PC-3 (cell line): ENCODE results near the gene TSPAN11. TPM values are rescaled to one million over a fixed set of nuclear protein-coding genes. Genes with fewer than 3 reads are reported as not detected.
A peak's percentile ranks its signal among the peaks of the same experiment; 100 is the strongest.

Experiments used
- ATAC-seq: fragments of 200-7000 bp; cut with Tn5 transposase; 2 replicates; pipeline ENCODE4 v1.9.1; 2020; ENCODE audit warnings: mild to moderate bottlenecking, moderate library complexity
- BruUV-seq: library from RNA; stranded (reverse); fragments of 400-500 nt; replicated peaks from 2 replicates; lab custom pipeline; 2021; lab: Mats Ljungman, UMichigan
- CTCF ChIA-PET: fragments of 300-600 bp; sonication (Branson Sonifier 250); formaldehyde crosslinking; loops from one replicate; lab custom pipeline; 2022; ENCODE audit warnings: antibody characterized with exemption; lab: Charles Lee
- POLR2A ChIA-PET: fragments of 300-600 bp; sonication (Branson Sonifier 250); formaldehyde crosslinking; loops from one replicate; lab custom pipeline; 2022; ENCODE audit warnings: antibody characterized with exemption; ENCODE audit not compliant: unreplicated experiment; lab: Charles Lee
- DNase-seq: peaks from one replicate; pipeline ENCODE4 v3.0.0-alpha.2; 2015
- H2AFZ ChIP-seq: fragments of 300-600 bp; sonication (generic); 2 replicates; pipeline ENCODE4 v1.6.0; 2016; ENCODE audit warnings: antibody characterized with exemption, low read length
- H3F3A ChIP-seq: fragments of 300-600 bp; sonication (generic); one replicate; pipeline ENCODE4 v1.6.0; 2017; ENCODE audit warnings: antibody characterized with exemption, low read length, control low read depth, mild to moderate bottlenecking; ENCODE audit not compliant: unreplicated experiment
- H3K27ac ChIP-seq: fragments of 300-600 bp; sonication (generic); 2 replicates; pipeline ENCODE4 v1.5.1; 2016; ENCODE audit warnings: mild to moderate bottlenecking, low read length
- H3K27me3 ChIP-seq: fragments of 300-600 bp; sonication (generic); 2 replicates; pipeline ENCODE4 v1.6.1; 2016; ENCODE audit warnings: low read length, mixed read lengths
- H3K36me3 ChIP-seq: fragments of 300-600 bp; sonication (generic); 2 replicates; pipeline ENCODE4 v1.6.1; 2016; ENCODE audit warnings: low read depth, mixed run types, low read length, mixed read lengths
- H3K4me1 ChIP-seq: fragments of 300-600 bp; sonication (generic); 2 replicates; pipeline ENCODE4 v1.5.1; 2016; ENCODE audit warnings: low read length; ENCODE audit not compliant: insufficient read depth
- H3K4me2 ChIP-seq: fragments of 300-600 bp; sonication (generic); 2 replicates; pipeline ENCODE4 v1.6.0; 2016; ENCODE audit warnings: low read length
- H3K4me3 ChIP-seq: fragments of 300-600 bp; sonication (generic); 2 replicates; pipeline ENCODE4 v1.5.1; 2016; ENCODE audit warnings: mild to moderate bottlenecking, low read length, mixed read lengths
- H3K79me2 ChIP-seq: fragments of 300-600 bp; sonication (generic); 2 replicates; pipeline ENCODE4 v1.6.1; 2017; ENCODE audit warnings: low read length, mixed read lengths
- H3K9ac ChIP-seq: fragments of 300-600 bp; sonication (generic); 2 replicates; pipeline ENCODE4 v1.6.0; 2016; ENCODE audit warnings: mild to moderate bottlenecking, low read length
- H3K9me2 ChIP-seq: fragments of 300-600 bp; sonication (generic); replicated peaks from 2 replicates; pipeline ENCODE4 v1.6.1; 2016; ENCODE audit warnings: mixed run types, low read length, mixed read lengths
- H3K9me3 ChIP-seq: fragments of 300-600 bp; sonication (generic); 2 replicates; pipeline ENCODE4 v1.6.1; 2016; ENCODE audit warnings: low read length, mixed read lengths
- H4K20me1 ChIP-seq: fragments of 300-600 bp; sonication (generic); 2 replicates; pipeline ENCODE4 v1.6.1; 2016; ENCODE audit warnings: low read length, mixed read lengths
- EZH2 ChIP-seq: fragments of 300-600 bp; sonication (generic); IDR thresholded peaks from one replicate; pipeline ENCODE4 v1.6.1; 2017; ENCODE audit warnings: antibody characterized with exemption, mild to moderate bottlenecking, low read length; ENCODE audit not compliant: unreplicated experiment
- EZH2phosphoT487 ChIP-seq: fragments of 300-600 bp; sonication (generic); IDR thresholded peaks from 2 replicates; pipeline ENCODE4 v1.6.1; 2018; ENCODE audit warnings: mild to moderate bottlenecking, antibody characterized with exemption, low read length, borderline replicate concordance
- intact Hi-C: fragments of 100-400 bp; cut with micrococcal nuclease; formaldehyde crosslinking; loops from 2 replicates; pipeline ENCODE4 v1.9.0; 2023
- total RNA-seq: library from RNA; depleted of rRNA; stranded (reverse); fragments of >200 nt; gene quantifications from 2 replicates; pipeline ENCODE4 v1.2.3, GENCODE V29; 2014
- TF ChIP-seq, protein P1 (sequence below): fragments of 300-600 bp; sonication (generic); conservative IDR thresholded peaks from 2 replicates; pipeline ENCODE4 v1.5.1; 2017; ENCODE audit warnings: antibody characterized with exemption, low read depth, mild to moderate bottlenecking, low read length

The TSPAN11 gene
- total RNA-seq, 1 experiment from 2014 or later = not detected

DNA sequence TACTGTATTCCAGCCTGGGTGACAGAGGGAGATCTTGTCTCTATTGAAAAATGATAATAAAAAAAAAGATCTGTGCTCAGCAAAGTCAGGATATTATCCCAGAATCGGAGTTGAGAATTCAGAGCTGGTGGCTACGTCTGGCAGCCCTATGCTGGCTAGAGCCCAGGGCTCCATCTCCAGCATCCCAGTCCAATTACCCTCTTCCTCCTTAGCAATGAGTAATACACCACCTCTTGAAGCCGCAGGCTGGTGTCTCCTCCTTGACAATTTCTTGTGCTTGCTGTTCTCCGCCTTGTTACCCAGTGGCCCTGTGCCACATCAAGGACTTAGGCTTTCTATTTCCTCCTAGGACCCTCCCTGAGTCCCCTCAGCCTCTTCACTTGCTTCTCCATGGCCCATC, 108.7 kb downstream of the TSPAN11 start:
- H4K20me1 ChIP-seq = no peaks in the 10 kb centered on the region
- no peaks in the 10 kb centered on the region for H3F3A ChIP-seq
- H3K9me3 ChIP-seq = no peaks in the 10 kb centered on the region
- H3K36me3 ChIP-seq = no peaks in the 10 kb centered on the region
- no peak overlapping the region for H3K4me3 ChIP-seq
- H2AFZ ChIP-seq = no peak overlapping the region
- BruUV-seq = no TSS peak
- H3K4me2 ChIP-seq = no peak overlapping the region
- peak overlapping the region; percentile 82; the same call in 1 of the 2 replicates for H3K27ac ChIP-seq
- H3K79me2 ChIP-seq = no peaks in the 10 kb centered on the region
- CTCF ChIA-PET = no interaction called here
- H3K27me3 ChIP-seq = no peaks in the 10 kb centered on the region
- peaks cover 47% of the 10 kb centered on the region for H3K4me1 ChIP-seq
- no peak for ATAC-seq
- POLR2A ChIA-PET = no interaction called here
- TF ChIP-seq EZH2 (no peak), EZH2phosphoT487 (no peak)
- TF ChIP-seq, protein P1, sequence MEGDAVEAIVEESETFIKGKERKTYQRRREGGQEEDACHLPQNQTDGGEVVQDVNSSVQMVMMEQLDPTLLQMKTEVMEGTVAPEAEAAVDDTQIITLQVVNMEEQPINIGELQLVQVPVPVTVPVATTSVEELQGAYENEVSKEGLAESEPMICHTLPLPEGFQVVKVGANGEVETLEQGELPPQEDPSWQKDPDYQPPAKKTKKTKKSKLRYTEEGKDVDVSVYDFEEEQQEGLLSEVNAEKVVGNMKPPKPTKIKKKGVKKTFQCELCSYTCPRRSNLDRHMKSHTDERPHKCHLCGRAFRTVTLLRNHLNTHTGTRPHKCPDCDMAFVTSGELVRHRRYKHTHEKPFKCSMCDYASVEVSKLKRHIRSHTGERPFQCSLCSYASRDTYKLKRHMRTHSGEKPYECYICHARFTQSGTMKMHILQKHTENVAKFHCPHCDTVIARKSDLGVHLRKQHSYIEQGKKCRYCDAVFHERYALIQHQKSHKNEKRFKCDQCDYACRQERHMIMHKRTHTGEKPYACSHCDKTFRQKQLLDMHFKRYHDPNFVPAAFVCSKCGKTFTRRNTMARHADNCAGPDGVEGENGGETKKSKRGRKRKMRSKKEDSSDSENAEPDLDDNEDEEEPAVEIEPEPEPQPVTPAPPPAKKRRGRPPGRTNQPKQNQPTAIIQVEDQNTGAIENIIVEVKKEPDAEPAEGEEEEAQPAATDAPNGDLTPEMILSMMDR = no peak
- no peaks in the 10 kb centered on the region for H3K9me2 ChIP-seq
- no peak for DNase-seq
- intact Hi-C loops = loop anchor here (10.0 kb wide), 1 partner anchor 50 kb away; no protein-coding TSS in a partner anchor
- H3K9ac ChIP-seq = no peak overlapping the region; the same call in 1 of the 2 replicates

DNA sequence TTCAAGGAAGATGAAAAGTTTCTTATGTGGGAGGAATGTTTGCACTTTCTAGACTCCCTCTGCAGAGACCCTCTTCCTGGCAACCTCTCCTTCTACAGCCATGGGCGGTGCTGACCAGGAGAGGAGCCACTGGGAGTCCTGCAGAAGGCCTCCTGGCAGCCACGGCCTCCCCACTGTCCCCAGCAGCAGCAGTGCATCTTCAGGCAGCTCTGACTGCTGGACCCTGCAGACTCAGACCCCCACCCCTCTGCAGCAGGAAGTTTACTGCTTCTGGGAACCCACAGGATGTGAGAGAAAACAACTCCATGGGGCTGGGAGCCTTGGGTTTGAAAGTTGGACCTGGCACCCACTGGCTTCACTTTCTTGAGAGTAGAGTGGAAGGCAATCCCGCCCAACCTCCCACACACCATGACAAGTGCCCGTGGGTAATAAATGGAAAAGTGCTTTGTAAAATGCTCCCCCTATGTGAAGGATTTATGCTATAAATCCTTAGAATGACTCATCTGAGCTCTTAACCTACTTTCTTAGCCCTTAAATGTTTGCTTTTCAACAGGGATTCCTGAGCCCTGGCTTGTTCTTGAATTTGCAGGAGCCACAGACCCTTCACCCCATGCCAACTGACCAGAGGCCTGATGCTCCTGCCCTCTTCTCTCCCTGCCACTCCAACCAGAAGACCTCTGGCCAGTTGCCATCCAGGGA, 109.6 kb downstream of the TSPAN11 start:
- intact Hi-C loops = loop anchor here (1.0 to 10.0 kb wide), 2 partner anchors 30 to 51 kb away; no protein-coding TSS in a partner anchor
- ATAC-seq (peak; percentile 91), DNase-seq (peak; percentile 60)
- Histone ChIP-seq H3K27me3 (no peaks in the 10 kb centered on the region), H3K9me3 (no peaks in the 10 kb centered on the region), H2AFZ (no peak overlapping the region), H3K36me3 (no peaks in the 10 kb centered on the region), H3K9ac (peak overlapping the region; percentile 52; the same call in 1 of the 2 replicates), H3K79me2 (no peaks in the 10 kb centered on the region), H3F3A (no peaks in the 10 kb centered on the region), H3K4me1 (peaks cover 40% of the 10 kb centered on the region), H3K9me2 (no peaks in the 10 kb centered on the region), H3K27ac (peak overlapping the region; percentile 82), H3K4me3 (no peak overlapping the region), H3K4me2 (peak overlapping the region; percentile 73), H4K20me1 (no peaks in the 10 kb centered on the region)
- ChIA-PET POLR2A (interaction anchor here (0.6 to 0.7 kb wide), 3 partner anchors 14 to 35 kb away, joined by 3 to 5 read pairs (median 4); no protein-coding TSS in a partner anchor), CTCF (no interaction called here)
- TF ChIP-seq, protein P1 = 0 out of 2 replicates have a peak, but pooled peaks have one; percentile 17
- no peak for TF ChIP-seq EZH2phosphoT487
- BruUV-seq = no TSS peak

- CTCF ChIA-PET = no interaction called here
- Histone ChIP-seq H4K20me1 (no peaks in the 10 kb centered on the region), H3K9me3 (no peaks in the 10 kb centered on the region), H3K4me3 (no peak overlapping the region), H2AFZ (no peak overlapping the region), H3K27ac (peak overlapping the region; percentile 82), H3K27me3 (no peaks in the 10 kb centered on the region), H3F3A (no peaks in the 10 kb centered on the region), H3K9me2 (no peaks in the 10 kb centered on the region), H3K79me2 (no peaks in the 10 kb centered on the region), H3K36me3 (no peaks in the 10 kb centered on the region), H3K4me1 (peaks cover 36% of the 10 kb centered on the region), H3K9ac (peak overlapping the region; percentile 47; the same call in 1 of the 2 replicates), H3K4me2 (peak overlapping the region; percentile 73; the same call in 1 of the 2 replicates)
- TF ChIP-seq EZH2 (no peak), EZH2phosphoT487 (no peak)
- TF ChIP-seq, protein P1 = no peak
- intact Hi-C loops = loop anchor here (10.0 kb wide), 1 partner anchor 52 kb away; no protein-coding TSS in a partner anchor
- POLR2A ChIA-PET = no interaction called here
- no peak for DNase-seq
- BruUV-seq = no TSS peak
- ATAC-seq = no peak
Observed at GRCh38 chr12:31037028-31037427, 110.5 kb downstream of the TSPAN11 start.
